Fibroblast of the aortic adventitia (primary cell): ENCODE results near the gene PRKAR1B. TPM values are rescaled to one million over a fixed set of nuclear protein-coding genes. Genes with fewer than 3 reads are reported as not detected.

Experiments used
- DNase-seq: peaks from one replicate; pipeline ENCODE4 v3.0.0-alpha.2; 2010; ENCODE audit warnings: low read depth
- H3K4me3 ChIP-seq: 2 replicates; pipeline ENCODE4 v1.5.1; 2011; ENCODE audit warnings: low read depth, mild to moderate bottlenecking, control low read depth, low read length, moderate library complexity
- total RNA-seq: library from RNA; depleted of rRNA; stranded (reverse); fragments of >200 nt; gene quantifications from 2 replicates; pipeline ENCODE4 v1.2.3, GENCODE V29; 2012; ENCODE audit warnings: low replicate concordance
- TF ChIP-seq, protein P1 (sequence below): IDR thresholded peaks from 2 replicates; pipeline ENCODE4 v1.5.1; 2011; ENCODE audit warnings: mild to moderate bottlenecking, low read length, control low read depth, inconsistent platforms; ENCODE audit not compliant: insufficient read depth

The PRKAR1B gene
- total RNA-seq, 1 donor = 7.0 TPM

DNA sequence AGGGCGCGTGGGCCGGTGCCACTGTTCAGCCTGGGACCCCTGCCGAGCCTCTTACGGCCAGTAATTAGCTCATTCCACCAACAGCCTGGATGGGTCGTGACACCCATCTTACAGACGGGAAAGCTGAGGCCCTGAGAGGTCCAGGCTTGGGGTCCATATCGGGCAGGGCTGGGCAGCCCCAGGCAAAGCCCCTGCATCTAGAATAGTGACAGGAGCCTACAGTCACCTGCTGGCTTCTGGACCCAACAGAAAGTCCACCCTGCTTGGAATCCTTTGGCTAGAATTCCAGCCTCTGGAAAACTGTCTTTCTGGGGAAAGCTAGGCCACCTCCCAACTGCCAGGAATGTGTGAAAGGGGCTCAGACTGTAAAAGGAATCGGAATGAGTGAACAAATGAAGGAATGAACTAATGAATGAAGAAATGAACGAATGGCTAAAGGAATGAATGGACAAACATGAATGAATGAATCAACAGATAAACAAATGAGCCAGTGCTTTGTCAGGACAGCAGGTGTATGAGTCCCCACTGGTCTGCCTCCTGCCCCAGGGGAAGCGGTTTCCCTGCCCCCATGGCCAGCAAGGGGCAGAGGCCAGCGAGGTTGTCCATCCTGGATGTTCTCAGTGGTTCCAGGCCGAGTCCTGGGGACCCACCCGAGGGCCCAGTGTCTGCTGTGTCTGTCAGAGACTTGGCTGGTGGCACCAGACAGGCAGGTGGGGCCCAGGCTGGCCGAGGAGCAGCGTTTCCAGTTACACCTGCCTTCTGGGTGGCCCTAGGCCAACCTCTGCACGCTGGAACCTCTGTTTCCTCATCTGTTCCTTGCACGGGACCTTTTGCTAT is 183.4 kb downstream of the PRKAR1B start:
- DNase-seq = no peak
- TF ChIP-seq, protein P1, sequence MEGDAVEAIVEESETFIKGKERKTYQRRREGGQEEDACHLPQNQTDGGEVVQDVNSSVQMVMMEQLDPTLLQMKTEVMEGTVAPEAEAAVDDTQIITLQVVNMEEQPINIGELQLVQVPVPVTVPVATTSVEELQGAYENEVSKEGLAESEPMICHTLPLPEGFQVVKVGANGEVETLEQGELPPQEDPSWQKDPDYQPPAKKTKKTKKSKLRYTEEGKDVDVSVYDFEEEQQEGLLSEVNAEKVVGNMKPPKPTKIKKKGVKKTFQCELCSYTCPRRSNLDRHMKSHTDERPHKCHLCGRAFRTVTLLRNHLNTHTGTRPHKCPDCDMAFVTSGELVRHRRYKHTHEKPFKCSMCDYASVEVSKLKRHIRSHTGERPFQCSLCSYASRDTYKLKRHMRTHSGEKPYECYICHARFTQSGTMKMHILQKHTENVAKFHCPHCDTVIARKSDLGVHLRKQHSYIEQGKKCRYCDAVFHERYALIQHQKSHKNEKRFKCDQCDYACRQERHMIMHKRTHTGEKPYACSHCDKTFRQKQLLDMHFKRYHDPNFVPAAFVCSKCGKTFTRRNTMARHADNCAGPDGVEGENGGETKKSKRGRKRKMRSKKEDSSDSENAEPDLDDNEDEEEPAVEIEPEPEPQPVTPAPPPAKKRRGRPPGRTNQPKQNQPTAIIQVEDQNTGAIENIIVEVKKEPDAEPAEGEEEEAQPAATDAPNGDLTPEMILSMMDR = no peak
- H3K4me3 ChIP-seq = no peak overlapping the region

DNA sequence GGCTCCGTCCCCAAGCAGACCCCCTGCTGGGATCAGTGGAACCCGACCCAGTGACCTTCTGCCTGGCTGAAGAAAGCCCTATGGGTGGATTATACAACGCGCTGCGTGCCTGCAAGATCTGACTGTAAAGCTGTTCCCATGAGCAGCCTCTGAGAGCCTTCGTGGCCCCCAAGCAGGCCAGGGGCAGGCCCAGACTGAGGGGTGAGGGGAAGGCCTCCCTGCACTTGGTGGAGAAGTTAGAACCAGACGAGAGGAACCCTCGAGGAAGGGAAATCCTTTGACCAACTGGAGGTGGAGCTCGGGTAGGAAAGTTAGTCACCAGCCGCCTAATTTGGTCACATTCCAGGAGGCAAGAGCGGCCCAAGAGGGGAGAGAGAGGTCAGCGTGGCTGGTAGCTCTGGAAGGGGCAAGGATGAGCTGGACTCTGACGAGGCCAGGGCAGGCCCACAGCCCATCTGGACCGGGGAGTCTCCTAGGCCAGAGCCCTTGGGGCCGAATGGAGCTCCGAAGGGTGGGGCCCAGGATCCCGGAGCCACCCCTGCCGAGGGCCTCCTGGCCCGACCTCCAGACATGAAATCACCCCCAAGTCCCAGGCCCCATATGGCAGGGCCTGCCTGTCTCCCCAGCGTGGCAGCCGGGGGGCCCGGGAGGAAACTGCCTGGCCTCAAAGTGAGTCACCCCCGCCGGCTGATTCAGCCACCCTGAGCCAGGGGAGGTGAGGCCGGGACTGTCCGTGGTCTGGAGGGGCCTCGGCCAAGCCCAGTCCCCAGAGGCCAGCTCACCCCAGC is 184.2 kb downstream of the PRKAR1B start:
- H3K4me3 ChIP-seq = no peak overlapping the region
- TF ChIP-seq, protein P1 = no peak

DNA sequence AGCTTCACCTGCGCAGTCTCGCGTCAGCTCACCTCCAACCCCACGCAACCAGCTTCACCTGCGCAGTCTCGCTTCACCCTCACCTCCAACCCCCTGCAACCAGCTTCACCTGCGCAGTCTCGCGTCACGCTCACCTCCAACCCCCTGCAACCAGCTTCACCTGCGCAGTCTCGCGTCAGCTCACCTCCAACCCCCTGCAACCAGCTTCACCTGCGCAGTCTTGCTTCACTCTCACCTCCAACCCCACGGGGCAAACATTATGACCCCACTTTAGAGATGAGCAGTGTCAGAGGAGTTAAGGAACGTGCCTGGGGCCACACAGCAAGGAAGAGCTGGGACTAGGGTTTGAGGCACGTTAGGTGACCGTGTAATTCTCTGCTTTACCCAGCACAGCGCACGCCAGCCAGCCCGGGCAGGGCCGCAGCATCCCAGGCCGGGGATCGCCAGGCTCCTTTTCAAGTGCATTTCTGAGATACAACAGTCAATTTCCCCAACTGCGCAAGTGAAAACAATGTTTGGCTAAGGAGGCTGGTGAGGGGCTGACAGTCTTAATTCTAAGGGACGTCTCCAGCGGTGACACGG is 184.9 kb downstream of the PRKAR1B start:
- DNase-seq = no peak
- TF ChIP-seq, protein P1 = no peak
- H3K4me3 ChIP-seq = no peak overlapping the region

More for the DNA sequence above, 184.2 kb downstream of the PRKAR1B start:
- DNase-seq = peak; percentile 86

DNA sequence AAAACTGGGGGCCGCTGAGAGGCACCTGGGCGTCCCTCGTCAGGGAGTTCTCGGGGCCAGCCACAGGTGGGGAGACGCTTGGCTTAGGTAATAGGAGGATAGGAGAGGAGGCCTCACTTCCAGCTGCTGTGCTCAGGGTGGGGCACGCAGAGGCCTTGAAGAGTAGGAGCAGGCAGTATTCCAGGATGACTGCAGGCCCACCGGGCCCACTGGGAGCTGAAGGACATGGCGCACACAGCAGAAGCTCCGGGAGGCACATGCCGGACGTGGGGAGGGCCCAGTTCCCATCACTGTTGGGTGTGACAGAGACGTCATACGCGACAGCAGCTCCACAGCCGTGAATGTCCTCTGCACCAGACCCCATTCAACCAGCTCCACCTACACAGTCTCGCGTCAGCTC is 185.4 kb downstream of the PRKAR1B start:
- H3K4me3 ChIP-seq = no peak overlapping the region
- TF ChIP-seq, protein P1 = no peak
- no peak for DNase-seq

DNA sequence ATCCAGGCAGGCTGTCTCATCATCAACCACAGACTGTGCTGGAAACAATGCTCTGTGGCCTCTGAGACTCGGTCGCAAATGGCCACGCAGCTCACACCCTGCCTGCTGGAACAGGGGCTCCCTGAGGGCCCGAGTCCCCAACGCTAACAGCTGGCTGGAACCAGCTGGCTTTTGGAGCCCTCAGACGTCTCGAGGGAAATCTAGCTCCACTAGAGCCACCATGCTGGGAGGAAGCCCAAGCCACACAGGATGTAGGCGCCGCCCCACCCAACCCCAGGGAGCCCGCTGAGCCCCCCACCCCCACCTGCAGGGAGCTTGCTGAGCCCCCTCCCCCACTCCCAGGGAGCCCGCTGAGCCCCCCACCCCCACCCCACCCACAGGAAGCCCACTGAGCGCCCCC is 186.1 kb downstream of the PRKAR1B start:
- TF ChIP-seq, protein P1 = no peak
- no peak overlapping the region for H3K4me3 ChIP-seq
- DNase-seq = no peak

DNA sequence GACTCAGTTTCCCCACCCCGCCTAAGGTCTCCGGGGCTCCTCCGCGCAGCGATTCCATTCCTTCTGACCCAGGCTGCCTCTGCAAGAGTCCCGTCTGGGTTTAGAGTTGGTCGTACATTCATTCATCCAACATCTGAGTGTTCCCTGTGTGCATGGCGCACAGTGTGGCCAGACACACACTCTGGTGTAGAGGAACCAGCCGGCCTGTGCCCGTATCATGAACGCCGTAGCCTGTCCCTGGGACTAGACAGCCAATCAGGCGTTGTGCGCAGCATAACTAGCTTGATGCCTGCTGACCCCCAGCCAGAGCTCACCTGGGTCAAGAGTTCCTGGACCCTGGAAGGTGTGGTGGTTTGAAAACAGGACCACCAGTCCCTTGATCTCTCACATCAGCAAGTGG is 186.5 kb downstream of the PRKAR1B start:
- TF ChIP-seq, protein P1 = no peak
- H3K4me3 ChIP-seq = no peak overlapping the region
- no peak for DNase-seq
